DMS53 (cell line): ENCODE results near the gene PTGES3.
"Not testable (repeated sequence)": the region's sequence is repeated elsewhere in the genome, so short reads cannot be mapped to it uniquely, and the experiment has no call there.

Experiments
- DNase-seq: peaks from one replicate; lab custom pipeline; 2025; lab: John Stamatoyannopoulos, UW

The PTGES3 gene

GRCh38 chr12:56709759-56710376 is 21.8 kb upstream of the PTGES3 start:
- DNase-seq, result no peak

GRCh38 chr12:56704522-56704921 is 16.4 kb upstream of the PTGES3 start:
- not testable (repeated sequence) for DNase-seq

GRCh38 chr12:56699020-56699661 is 11.1 kb upstream of the PTGES3 start:
- no peak for DNase-seq

GRCh38 chr12:56695327-56696101 is 7.4 kb upstream of the PTGES3 start:
- no peak for DNase-seq

GRCh38 chr12:56694161-56694560 is 6.1 kb upstream of the PTGES3 start:
- no peak for DNase-seq

GRCh38 chr12:56688846-56689109 is 694 bp upstream of the PTGES3 start:
- DNase-seq, result no peak

- DNase-seq, result peak; percentile 76
These were observed 608 bp downstream of the PTGES3 start for GRCh38 chr12:56687223-56688128.

- DNase-seq, result no peak
These were observed 3.2 kb downstream of the PTGES3 start for GRCh38 chr12:56684745-56685359.

GRCh38 chr12:56682323-56682722 is 5.8 kb downstream of the PTGES3 start:
- DNase-seq, result no peak

- no peak for DNase-seq
These were observed 8.1 kb downstream of the PTGES3 start for GRCh38 chr12:56679883-56680575.

- no peak for DNase-seq
These were observed 9.2 kb downstream of the PTGES3 start for GRCh38 chr12:56678852-56679251.

GRCh38 chr12:56677680-56678079 is 10.4 kb downstream of the PTGES3 start:
- DNase-seq, result no peak

- DNase-seq, result no peak
These were observed 11.1 kb downstream of the PTGES3 start for GRCh38 chr12:56676851-56677580.

GRCh38 chr12:56671608-56672007 is 16.5 kb downstream of the PTGES3 start:
- DNase-seq, result no peak

GRCh38 chr12:56670836-56671235 is 17.2 kb downstream of the PTGES3 start:
- DNase-seq, result no peak

GRCh38 chr12:56668197-56668457 is 20.0 kb downstream of the PTGES3 start:
- no peak for DNase-seq

- DNase-seq, result no peak
These were observed 26.0 kb downstream of the PTGES3 start for GRCh38 chr12:56661979-56662638.

GRCh38 chr12:56661560-56661959 is 26.5 kb downstream of the PTGES3 start:
- no peak for DNase-seq

GRCh38 chr12:56658921-56659320 is 29.2 kb downstream of the PTGES3 start:
- no peak for DNase-seq
